SH-SY5Y (cell line): ENCODE results near the gene FREM1.

Source experiments
- GATA2 ChIP-seq: IDR thresholded peaks from 2 replicates; pipeline ENCODE4 v1.6.1; 2011; ENCODE audit warnings: mild to moderate bottlenecking, low read depth, low read length
- GATA3 ChIP-seq: IDR thresholded peaks from 2 replicates; pipeline ENCODE4 v1.6.1; 2011; ENCODE audit warnings: low read depth, mild to moderate bottlenecking, low read length, moderate library complexity

DNA sequence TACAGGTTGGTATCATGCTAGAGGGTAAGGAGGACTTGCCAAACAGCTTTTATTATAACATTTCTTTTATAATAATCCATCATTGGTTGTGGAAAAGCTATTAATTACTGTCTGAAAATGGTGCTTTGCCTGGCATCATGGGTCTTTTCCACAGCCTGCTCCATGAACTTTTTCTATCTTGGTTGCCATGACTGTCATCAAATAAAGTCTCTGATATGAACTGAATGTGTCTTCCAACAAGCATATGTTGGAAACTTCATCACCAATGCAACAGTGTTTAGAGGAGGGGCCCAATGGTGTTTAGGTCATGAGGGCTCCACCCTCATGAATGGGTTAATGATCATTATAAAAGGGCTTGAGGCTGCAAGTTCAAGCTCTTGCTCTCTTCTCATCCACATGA lies 81.0 kb downstream of the FREM1 start:
- TF ChIP-seq GATA3 (no peak), GATA2 (no peak)
